Right ventricle myocardium inferior (tissue), 1 donor: Measurements from ENCODE around the gene LIPG. TPM values are rescaled to one million over a fixed set of nuclear protein-coding genes. Genes with fewer than 3 reads are reported as not detected.
"Not testable (repeated sequence)": the region's sequence is repeated elsewhere in the genome, so short reads cannot be mapped to it uniquely, and the experiment has no call there.

Source experiments
- ATAC-seq: fragments of 200-7000 bp; cut with Tn5 transposase; one replicate; pipeline ENCODE4 v1.9.1; 2020; ENCODE audit warnings: mild to moderate bottlenecking, moderate library complexity
- DNase-seq: peaks from one replicate; pipeline ENCODE4 v3.0.0; 2021; ENCODE audit errors: missing footprints
- intact Hi-C: fragments of 100-400 bp; cut with DNase I; formaldehyde crosslinking; loops from one replicate; pipeline ENCODE4 v1.11.0; 2022
- long read RNA-seq: library from polyadenylated mRNA; unstranded; transcript quantifications from one replicate; pipeline ENCODE4 v2.0.0, GENCODE V29; 2021
- total RNA-seq: library from RNA; stranded (reverse); fragmentation: NEBNext Ultra II Directional; extraction: Animal tissue kit (Norgen Biotek cat#: 25700); gene quantifications from one replicate; pipeline ENCODE4 v1.2.1, GENCODE V29; 2021
- donor health status: DM: no; HTN: yes; CAD: no; lungs with severe emphysema.

The LIPG gene
- total RNA-seq = not detected
- long read RNA-seq = 0 reads

GRCh38 chr18:49561289-49562193, at the start of gene LIPG:
LIPG (plus strand) TSS chr18:49562057; CDS start chr18:49562309, 252 bp downstream.
- intact Hi-C loops = loop anchor here (2.0 to 5.0 kb wide), 2 partner anchors 206 to 297 kb away; no protein-coding TSS in a partner anchor
- ATAC-seq (peak; percentile 4), DNase-seq (no peak)

GRCh38 chr18:49512876-49513275, 49.0 kb upstream of the LIPG start:
- DNase-seq, ATAC-seq: not testable (repeated sequence)
- intact Hi-C loops = loop anchor here (5.0 to 10.0 kb wide), 2 partner anchors 254 to 682 kb away; partner anchors contain the start of gene MYO5B

GRCh38 chr18:49514577-49514976, 47.3 kb upstream of the LIPG start:
- intact Hi-C loops = loop anchor here (5.0 to 10.0 kb wide), 2 partner anchors 253 to 680 kb away; partner anchors contain the start of gene MYO5B
- ATAC-seq = no peak
- DNase-seq = no peak

- not testable (repeated sequence) for ATAC-seq, DNase-seq
- intact Hi-C loops = loop anchor here (10.0 kb wide), 1 partner anchor 680 kb away; the partner anchor contains the start of gene MYO5B
These were observed 46.9 kb upstream of the LIPG start for GRCh38 chr18:49515003-49515402.

GRCh38 chr18:49515516-49515915, 46.3 kb upstream of the LIPG start:
- no peak for DNase-seq
- no peak for ATAC-seq
- intact Hi-C loops = loop anchor here (10.0 kb wide), 1 partner anchor 679 kb away; the partner anchor contains the start of gene MYO5B

GRCh38 chr18:49517483-49517882, 44.4 kb upstream of the LIPG start:
- no peak for DNase-seq
- ATAC-seq = no peak
- intact Hi-C loops = loop anchor here (10.0 kb wide), 1 partner anchor 677 kb away; the partner anchor contains the start of gene MYO5B

- intact Hi-C loops = loop anchor here (10.0 kb wide), 1 partner anchor 675 kb away; the partner anchor contains the start of gene MYO5B
- DNase-seq (no peak), ATAC-seq (no peak)
These were observed 42.5 kb upstream of the LIPG start for GRCh38 chr18:49519101-49519971.

- ATAC-seq (no peak), DNase-seq (no peak)
- intact Hi-C loops = no loop called here
These were observed 41.2 kb upstream of the LIPG start for GRCh38 chr18:49520661-49521145.

GRCh38 chr18:49521216-49521835, 40.5 kb upstream of the LIPG start:
- ATAC-seq (no peak), DNase-seq (no peak)
- intact Hi-C loops = no loop called here

GRCh38 chr18:49523580-49524093, 38.2 kb upstream of the LIPG start:
- ATAC-seq, intact Hi-C loops, DNase-seq: not testable (repeated sequence)

GRCh38 chr18:49524349-49524748, 37.5 kb upstream of the LIPG start:
- DNase-seq (no peak), ATAC-seq (no peak)
- intact Hi-C loops = no loop called here

GRCh38 chr18:49524951-49525350, 36.9 kb upstream of the LIPG start:
- intact Hi-C loops = no loop called here
- DNase-seq (no peak), ATAC-seq (no peak)

- DNase-seq (no peak), ATAC-seq (no peak)
- intact Hi-C loops = no loop called here
These were observed 35.9 kb upstream of the LIPG start for GRCh38 chr18:49525981-49526380.

GRCh38 chr18:49527631-49528327, 34.1 kb upstream of the LIPG start:
- intact Hi-C loops = no loop called here
- DNase-seq = no peak
- no peak for ATAC-seq

- DNase-seq (no peak), ATAC-seq (no peak)
- intact Hi-C loops = no loop called here
These were observed 32.3 kb upstream of the LIPG start for GRCh38 chr18:49529596-49529995.

GRCh38 chr18:49531678-49532153, 30.1 kb upstream of the LIPG start:
- intact Hi-C loops = no loop called here
- DNase-seq (no peak), ATAC-seq (no peak)

- DNase-seq (no peak), ATAC-seq (no peak)
- intact Hi-C loops = no loop called here
These were observed 26.8 kb upstream of the LIPG start for GRCh38 chr18:49534846-49535601.
